GM23338 (cell line): ENCODE measurements around the gene B4GALT6. TPM values are rescaled to one million over a fixed set of nuclear protein-coding genes. Genes with fewer than 3 reads are reported as not detected.

Source experiments
- ATAC-seq: fragments of 200-7000 bp; cut with Tn5 transposase; 3 replicates; pipeline ENCODE4 v1.9.1; 2020
- DNase-seq: peaks from one replicate; pipeline ENCODE4 v3.0.0-alpha.2; 2015; ENCODE audit warnings: low spot score
- H2AFZ ChIP-seq: fragments of 200-600 bp; sonication (generic); 2 replicates; pipeline ENCODE4 v1.8.0; 2016; ENCODE audit warnings: antibody characterized with exemption, mild to moderate bottlenecking, moderate library complexity
- H3F3A ChIP-seq: fragments of 200-600 bp; sonication (generic); replicated peaks from 2 replicates; pipeline ENCODE4 v1.8.0; 2017; ENCODE audit warnings: antibody characterized with exemption, mixed run types, low read depth
- H3K27ac ChIP-seq: fragments of 200-600 bp; sonication (generic); 2 replicates; pipeline ENCODE4 v1.6.1; 2016; ENCODE audit warnings: low read depth
- H3K27me3 ChIP-seq: fragments of 200-600 bp; sonication (generic); 2 replicates; pipeline ENCODE4 v1.8.0; 2016; ENCODE audit warnings: mild to moderate bottlenecking, mixed run types, moderate library complexity; ENCODE audit not compliant: insufficient read depth
- H3K36me3 ChIP-seq: fragments of 200-600 bp; sonication (generic); 2 replicates; pipeline ENCODE4 v1.8.0; 2016; ENCODE audit warnings: mild to moderate bottlenecking; ENCODE audit not compliant: insufficient read depth
- H3K4me1 ChIP-seq: fragments of 200-600 bp; sonication (generic); 2 replicates; pipeline ENCODE4 v1.8.0; 2016; ENCODE audit warnings: mild to moderate bottlenecking, moderate library complexity; ENCODE audit not compliant: insufficient read depth
- H3K4me2 ChIP-seq: fragments of 200-600 bp; sonication (generic); 2 replicates; pipeline ENCODE4 v1.7.1; 2017; ENCODE audit warnings: mixed run types
- H3K4me3 ChIP-seq: fragments of 200-600 bp; sonication (generic); 2 replicates; pipeline ENCODE4 v1.6.1; 2016; ENCODE audit warnings: mixed run types
- H3K79me2 ChIP-seq: fragments of 200-600 bp; sonication (generic); replicated peaks from 2 replicates; pipeline ENCODE4 v1.8.0; 2017; ENCODE audit warnings: mild to moderate bottlenecking; ENCODE audit not compliant: insufficient read depth
- H3K9me2 ChIP-seq: fragments of 200-600 bp; sonication (generic); 2 replicates; pipeline ENCODE4 v1.8.0; 2017; ENCODE audit not compliant: insufficient read depth
- H4K20me1 ChIP-seq: fragments of 200-600 bp; sonication (generic); replicated peaks from 2 replicates; pipeline ENCODE4 v1.8.0; 2017; ENCODE audit warnings: mild to moderate bottlenecking; ENCODE audit not compliant: insufficient read depth
- H3K27ac Mint-ChIP-seq: 2 replicates; pipeline ENCODE4 v1.8.0; 2020; ENCODE audit warnings: inconsistent platforms, mild to moderate bottlenecking, moderate library complexity, mixed read lengths
- H3K27me3 Mint-ChIP-seq: 3 replicates; pipeline ENCODE4 v1.8.0; 2022; ENCODE audit warnings: low read depth, mild to moderate bottlenecking, moderate library complexity, mixed read lengths, inconsistent platforms; ENCODE audit not compliant: insufficient read depth, poor library complexity
- H3K36me3 Mint-ChIP-seq: 3 replicates; pipeline ENCODE4 v1.8.0; 2021; ENCODE audit warnings: low read depth, mild to moderate bottlenecking, inconsistent platforms, moderate library complexity, mixed read lengths
- H3K4me1 Mint-ChIP-seq: 3 replicates; pipeline ENCODE4 v1.8.0; 2020; ENCODE audit warnings: mild to moderate bottlenecking, inconsistent platforms, mixed read lengths
- H3K4me3 Mint-ChIP-seq: 3 replicates; pipeline ENCODE4 v1.8.0; 2021; ENCODE audit warnings: moderate library complexity, mild to moderate bottlenecking, inconsistent platforms, mixed read lengths
- H3K9me3 Mint-ChIP-seq: 3 replicates; pipeline ENCODE4 v1.8.0; 2020; ENCODE audit warnings: moderate library complexity, mild to moderate bottlenecking, inconsistent platforms, mixed read lengths
- CREB1 ChIP-seq: fragments of 250-450 bp; sonication (Bioruptor Pico); IDR thresholded peaks from 2 replicates; pipeline ENCODE4 v1.5.0; 2020; ENCODE audit warnings: low read depth, mild to moderate bottlenecking, moderate library complexity
- EZH2 ChIP-seq: fragments of 200-600 bp; sonication (generic); IDR thresholded peaks from one replicate; pipeline ENCODE4 v1.8.0; 2017; ENCODE audit warnings: antibody characterized with exemption, mild to moderate bottlenecking, low read depth; ENCODE audit not compliant: unreplicated experiment
- EZH2phosphoT487 ChIP-seq: fragments of 200-600 bp; sonication (generic); IDR thresholded peaks from one replicate; pipeline ENCODE4 v1.8.1; 2018; ENCODE audit warnings: antibody characterized with exemption; ENCODE audit not compliant: unreplicated experiment
- JUNB ChIP-seq: IDR thresholded peaks from one replicate; pipeline ENCODE4 v1.6.1; 2016; ENCODE audit warnings: antibody characterized with exemption; ENCODE audit not compliant: unreplicated experiment
- NANOG ChIP-seq: IDR thresholded peaks from 2 replicates; pipeline ENCODE4 v1.6.1; 2016; ENCODE audit warnings: antibody characterized with exemption, borderline replicate concordance
- POLR2AphosphoS5 ChIP-seq: IDR thresholded peaks from 2 replicates; pipeline ENCODE4 v1.6.1; 2016; ENCODE audit warnings: antibody characterized with exemption, low read depth
- STAT1 ChIP-seq: IDR thresholded peaks from one replicate; pipeline ENCODE4 v1.6.1; 2016; ENCODE audit warnings: antibody characterized with exemption; ENCODE audit not compliant: unreplicated experiment
- ZNF114 ChIP-seq: fragments of 250-450 bp; sonication (Bioruptor Pico); IDR thresholded peaks from 2 replicates; pipeline ENCODE4 v1.5.0; 2020; ENCODE audit warnings: mild to moderate bottlenecking, moderate library complexity
- ZNF331 ChIP-seq: fragments of 250-450 bp; sonication (Bioruptor Pico); IDR thresholded peaks from 2 replicates; pipeline ENCODE4 v1.5.0; 2020; ENCODE audit warnings: low read depth, mild to moderate bottlenecking, moderate library complexity
- polyA plus RNA-seq: library from polyadenylated mRNA; unstranded; fragments of >200 nt; fragmentation: Nextera tagmentation; extraction: Ambion mirVana; gene quantifications from 2 replicates; pipeline ENCODE4 v1.2.1, GENCODE V29; 2016
- total RNA-seq: library from RNA; depleted of rRNA; stranded (reverse); fragments of >200 nt; shearing (Covaris generic); gene quantifications from 2 replicates; pipeline ENCODE4 v1.2.3, GENCODE V29; 2014
- TF ChIP-seq, protein P1 (sequence below): IDR thresholded peaks from one replicate; pipeline ENCODE4 v1.6.1; 2018; ENCODE audit warnings: antibody characterized with exemption; ENCODE audit not compliant: unreplicated experiment
- TF ChIP-seq, protein P2 (sequence below), 2 experiments: fragments of 200-600 bp in 1 of 2; sonication (generic) in 1 of 2; conservative IDR thresholded peaks; 2 replicates each; pipeline versions ENCODE4 v1.5.1 to v1.6.1; 2016 to 2017; ENCODE audit warnings: antibody characterized with exemption in 2 of 2, low read depth in 2 of 2, mild to moderate bottlenecking in 2 of 2, moderate library complexity in 1 of 2

B4GALT6 gene
- total and polyA plus RNA-seq, 2 experiments from 2014 or later: 14.8 to 33.8 TPM

DNA sequence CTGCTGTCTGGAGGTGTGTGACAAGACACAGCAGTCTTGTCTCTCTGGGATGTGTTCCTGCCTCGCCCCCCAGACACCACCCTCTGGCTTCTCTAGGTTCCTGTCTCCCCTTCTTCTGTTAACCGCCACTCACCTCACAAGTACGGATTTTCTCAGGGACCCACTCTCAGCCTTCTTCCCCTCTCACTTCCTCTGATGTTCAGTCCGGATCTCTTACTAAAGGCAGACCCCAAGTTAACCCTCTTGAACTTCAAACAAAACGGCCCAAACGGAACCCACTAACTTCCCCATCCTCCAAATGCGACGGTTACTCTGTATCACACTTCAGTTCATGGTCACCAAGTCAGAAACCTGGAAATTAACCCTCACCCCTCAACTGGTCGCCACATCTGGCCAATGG is 32.0 kb downstream of the B4GALT6 start:
- Histone ChIP-seq H3K4me3 (no peak overlapping the region), H2AFZ (no peak overlapping the region), H3K27me3 (no peaks in the 10 kb centered on the region), H3K36me3 (0 out of 2 replicates have a peak, but pooled peaks cover under 1% of the 10 kb centered on the region), H3K79me2 (peaks cover 15% of the 10 kb centered on the region), H3K9me2 (no peaks in the 10 kb centered on the region; the same call in 1 of the 2 replicates), H3F3A (no peaks in the 10 kb centered on the region; the same call in 1 of the 2 replicates), H3K4me1 (peaks cover 25% of the 10 kb centered on the region), H3K27ac (no peak overlapping the region), H4K20me1 (no peaks in the 10 kb centered on the region; the same call in none of the 2 replicates), H3K4me2 (no peak overlapping the region)
- no peak overlapping the region for H3K4me3 Mint-ChIP-seq
- peaks cover 44% of the 10 kb centered on the region for H3K4me1 Mint-ChIP-seq
- ATAC-seq: no peak
- TF ChIP-seq, protein P1, sequence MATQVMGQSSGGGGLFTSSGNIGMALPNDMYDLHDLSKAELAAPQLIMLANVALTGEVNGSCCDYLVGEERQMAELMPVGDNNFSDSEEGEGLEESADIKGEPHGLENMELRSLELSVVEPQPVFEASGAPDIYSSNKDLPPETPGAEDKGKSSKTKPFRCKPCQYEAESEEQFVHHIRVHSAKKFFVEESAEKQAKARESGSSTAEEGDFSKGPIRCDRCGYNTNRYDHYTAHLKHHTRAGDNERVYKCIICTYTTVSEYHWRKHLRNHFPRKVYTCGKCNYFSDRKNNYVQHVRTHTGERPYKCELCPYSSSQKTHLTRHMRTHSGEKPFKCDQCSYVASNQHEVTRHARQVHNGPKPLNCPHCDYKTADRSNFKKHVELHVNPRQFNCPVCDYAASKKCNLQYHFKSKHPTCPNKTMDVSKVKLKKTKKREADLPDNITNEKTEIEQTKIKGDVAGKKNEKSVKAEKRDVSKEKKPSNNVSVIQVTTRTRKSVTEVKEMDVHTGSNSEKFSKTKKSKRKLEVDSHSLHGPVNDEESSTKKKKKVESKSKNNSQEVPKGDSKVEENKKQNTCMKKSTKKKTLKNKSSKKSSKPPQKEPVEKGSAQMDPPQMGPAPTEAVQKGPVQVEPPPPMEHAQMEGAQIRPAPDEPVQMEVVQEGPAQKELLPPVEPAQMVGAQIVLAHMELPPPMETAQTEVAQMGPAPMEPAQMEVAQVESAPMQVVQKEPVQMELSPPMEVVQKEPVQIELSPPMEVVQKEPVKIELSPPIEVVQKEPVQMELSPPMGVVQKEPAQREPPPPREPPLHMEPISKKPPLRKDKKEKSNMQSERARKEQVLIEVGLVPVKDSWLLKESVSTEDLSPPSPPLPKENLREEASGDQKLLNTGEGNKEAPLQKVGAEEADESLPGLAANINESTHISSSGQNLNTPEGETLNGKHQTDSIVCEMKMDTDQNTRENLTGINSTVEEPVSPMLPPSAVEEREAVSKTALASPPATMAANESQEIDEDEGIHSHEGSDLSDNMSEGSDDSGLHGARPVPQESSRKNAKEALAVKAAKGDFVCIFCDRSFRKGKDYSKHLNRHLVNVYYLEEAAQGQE: no peak
- peaks cover 19% of the 10 kb centered on the region for H3K36me3 Mint-ChIP-seq
- peak overlapping the region; percentile 13; the same call in 1 of the 2 replicates for H3K27ac Mint-ChIP-seq
- DNase-seq: no peak
- H3K27me3 Mint-ChIP-seq: no peaks in the 10 kb centered on the region
- H3K9me3 Mint-ChIP-seq: no peaks in the 10 kb centered on the region

DNA sequence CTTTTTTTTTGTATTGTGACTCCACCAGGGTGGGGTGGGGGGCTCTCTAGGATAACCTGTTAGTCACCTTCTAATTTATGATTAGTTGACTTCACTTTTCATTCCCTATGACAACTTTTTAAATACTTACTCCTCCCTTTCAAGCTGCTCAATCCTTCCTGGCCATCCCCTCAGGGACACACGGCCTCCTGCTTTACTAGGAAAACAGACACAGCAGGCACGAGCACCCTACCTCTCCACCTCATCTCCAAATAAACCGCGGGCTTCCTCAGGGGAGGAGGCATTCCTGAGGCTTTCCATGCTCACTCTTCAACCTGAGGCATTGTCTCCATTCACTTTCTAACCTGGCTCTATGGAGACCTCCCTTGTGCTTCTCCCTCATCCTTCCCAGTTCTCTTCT is 33.0 kb downstream of the B4GALT6 start:
- Mint-ChIP-seq H3K4me1 (peaks cover 53% of the 10 kb centered on the region), H3K27me3 (no peaks in the 10 kb centered on the region), H3K9me3 (no peaks in the 10 kb centered on the region), H3K4me3 (no peak overlapping the region), H3K27ac (no peak overlapping the region), H3K36me3 (peaks cover 19% of the 10 kb centered on the region)
- Histone ChIP-seq H4K20me1 (no peaks in the 10 kb centered on the region; the same call in none of the 2 replicates), H3K9me2 (no peaks in the 10 kb centered on the region; the same call in 1 of the 2 replicates), H3K4me1 (peaks cover 35% of the 10 kb centered on the region), H3K27ac (no peak overlapping the region), H3K4me2 (no peak overlapping the region), H3K4me3 (no peak overlapping the region), H3K36me3 (no peaks in the 10 kb centered on the region), H3K27me3 (no peaks in the 10 kb centered on the region), H3K79me2 (peaks cover 12% of the 10 kb centered on the region), H2AFZ (no peak overlapping the region), H3F3A (no peaks in the 10 kb centered on the region; the same call in 1 of the 2 replicates)
- ATAC-seq (peak; percentile 28; the same call in 2 of the 3 replicates), DNase-seq (no peak)
- TF ChIP-seq JUNB (no peak), CREB1 (CRISPR knock-in tag) (no peak), EZH2 (no peak), NANOG (no peak), EZH2phosphoT487 (no peak), STAT1 (no peak), ZNF331 (CRISPR knock-in tag) (no peak), ZNF114 (CRISPR knock-in tag) (no peak), POLR2AphosphoS5 (no peak)
- TF ChIP-seq, protein P2, sequence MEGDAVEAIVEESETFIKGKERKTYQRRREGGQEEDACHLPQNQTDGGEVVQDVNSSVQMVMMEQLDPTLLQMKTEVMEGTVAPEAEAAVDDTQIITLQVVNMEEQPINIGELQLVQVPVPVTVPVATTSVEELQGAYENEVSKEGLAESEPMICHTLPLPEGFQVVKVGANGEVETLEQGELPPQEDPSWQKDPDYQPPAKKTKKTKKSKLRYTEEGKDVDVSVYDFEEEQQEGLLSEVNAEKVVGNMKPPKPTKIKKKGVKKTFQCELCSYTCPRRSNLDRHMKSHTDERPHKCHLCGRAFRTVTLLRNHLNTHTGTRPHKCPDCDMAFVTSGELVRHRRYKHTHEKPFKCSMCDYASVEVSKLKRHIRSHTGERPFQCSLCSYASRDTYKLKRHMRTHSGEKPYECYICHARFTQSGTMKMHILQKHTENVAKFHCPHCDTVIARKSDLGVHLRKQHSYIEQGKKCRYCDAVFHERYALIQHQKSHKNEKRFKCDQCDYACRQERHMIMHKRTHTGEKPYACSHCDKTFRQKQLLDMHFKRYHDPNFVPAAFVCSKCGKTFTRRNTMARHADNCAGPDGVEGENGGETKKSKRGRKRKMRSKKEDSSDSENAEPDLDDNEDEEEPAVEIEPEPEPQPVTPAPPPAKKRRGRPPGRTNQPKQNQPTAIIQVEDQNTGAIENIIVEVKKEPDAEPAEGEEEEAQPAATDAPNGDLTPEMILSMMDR (conservative IDR thresholded peaks at IDR 0.05; ENCODE audit: low read depth in 2 of 2): no peak
- TF ChIP-seq, protein P1: no peak
